ENCODE results near the gene MSMP.
A peak's percentile ranks its signal among the peaks of the same experiment; 100 is the strongest.

Gene MSMP

GRCh38 chr9:35732185-35732799 is 21.8 kb downstream of the MSMP start, which contains the start of the genes CREB3 and TLN1:
CREB3 (plus strand) TSS chr9:35732666; CDS start chr9:35732773, 107 bp downstream.
TLN1 (minus strand) TSS chr9:35732195; CDS start chr9:35725694, 6,501 bp downstream.
- Histone ChIP-seq H3K9me3 (no peaks in the 10 kb centered on the region), H3K36me3 (peaks cover 20% of the 10 kb centered on the region), H3K4me3 (ENCODE audit: low read depth, low read length) (peak within 1 kb of the TSS; percentile 92), H3K4me1 (peaks cover 9% of the 10 kb centered on the region), H3K27me3 (no peaks in the 10 kb centered on the region)
- no peak for TF ChIP-seq CTCF (IDR thresholded peaks at IDR 0.05; ENCODE audit: low read depth, low read length)
- DNase-seq = peak; percentile 98

DNA sequence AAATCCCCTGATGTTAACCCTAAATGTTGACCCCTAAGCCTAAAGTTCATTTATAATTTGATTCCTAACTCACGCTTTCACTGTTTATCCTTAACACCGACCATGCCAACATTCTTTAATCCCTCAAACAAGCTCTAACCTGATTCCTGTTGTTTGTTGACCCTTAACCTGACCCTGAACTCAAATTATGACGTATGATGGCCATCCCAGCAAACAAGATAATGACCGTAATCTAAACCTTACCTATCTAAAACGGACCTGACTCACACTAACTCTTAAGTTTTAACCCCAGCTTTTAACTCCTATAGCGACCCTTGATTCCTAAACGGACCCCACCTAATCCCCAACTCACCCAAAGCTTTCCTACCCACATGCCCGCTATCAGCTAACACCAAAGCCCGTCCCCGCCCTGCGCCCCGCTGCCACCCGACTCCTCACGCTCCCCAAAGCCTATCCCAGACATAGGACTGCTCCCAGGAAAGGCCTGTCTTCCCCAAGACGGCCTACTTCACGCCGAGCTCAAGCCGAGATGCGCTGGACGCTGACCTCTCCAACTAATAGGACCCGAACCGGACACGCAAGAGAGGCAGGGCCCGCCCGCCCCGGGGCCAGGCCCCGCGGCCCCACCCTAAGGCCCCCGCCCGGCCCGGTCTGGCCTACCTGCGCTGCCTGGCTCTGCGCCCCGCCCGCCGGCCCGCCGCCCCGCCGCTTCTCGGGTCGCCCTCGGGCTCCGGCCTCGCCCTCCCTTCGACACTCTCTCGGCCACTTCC is 22.5 kb downstream of the MSMP start:
- H3K27me3 ChIP-seq = no peaks in the 10 kb centered on the region
- H3K4me3 ChIP-seq (ENCODE audit: low read depth, low read length) = peak overlapping the region; percentile 92
- no peak for TF ChIP-seq CTCF (IDR thresholded peaks at IDR 0.05; ENCODE audit: low read depth, low read length)
- peaks cover 13% of the 10 kb centered on the region for H3K36me3 ChIP-seq
- H3K4me1 ChIP-seq = peaks cover 9% of the 10 kb centered on the region
- no peak for DNase-seq
- H3K9me3 ChIP-seq = no peaks in the 10 kb centered on the region

- Histone ChIP-seq H3K36me3 (peaks cover 3% of the 10 kb centered on the region), H3K4me1 (peaks cover 9% of the 10 kb centered on the region), H3K27me3 (no peaks in the 10 kb centered on the region), H3K4me3 (ENCODE audit: low read depth, low read length) (peak overlapping the region; percentile 92; the same call in 1 of the 2 replicates), H3K9me3 (no peaks in the 10 kb centered on the region)
- no peak for DNase-seq
- no peak for TF ChIP-seq CTCF (IDR thresholded peaks at IDR 0.05; ENCODE audit: low read depth, low read length)
Measured at GRCh38 chr9:35730486-35730854, 23.6 kb downstream of the MSMP start.

DNA sequence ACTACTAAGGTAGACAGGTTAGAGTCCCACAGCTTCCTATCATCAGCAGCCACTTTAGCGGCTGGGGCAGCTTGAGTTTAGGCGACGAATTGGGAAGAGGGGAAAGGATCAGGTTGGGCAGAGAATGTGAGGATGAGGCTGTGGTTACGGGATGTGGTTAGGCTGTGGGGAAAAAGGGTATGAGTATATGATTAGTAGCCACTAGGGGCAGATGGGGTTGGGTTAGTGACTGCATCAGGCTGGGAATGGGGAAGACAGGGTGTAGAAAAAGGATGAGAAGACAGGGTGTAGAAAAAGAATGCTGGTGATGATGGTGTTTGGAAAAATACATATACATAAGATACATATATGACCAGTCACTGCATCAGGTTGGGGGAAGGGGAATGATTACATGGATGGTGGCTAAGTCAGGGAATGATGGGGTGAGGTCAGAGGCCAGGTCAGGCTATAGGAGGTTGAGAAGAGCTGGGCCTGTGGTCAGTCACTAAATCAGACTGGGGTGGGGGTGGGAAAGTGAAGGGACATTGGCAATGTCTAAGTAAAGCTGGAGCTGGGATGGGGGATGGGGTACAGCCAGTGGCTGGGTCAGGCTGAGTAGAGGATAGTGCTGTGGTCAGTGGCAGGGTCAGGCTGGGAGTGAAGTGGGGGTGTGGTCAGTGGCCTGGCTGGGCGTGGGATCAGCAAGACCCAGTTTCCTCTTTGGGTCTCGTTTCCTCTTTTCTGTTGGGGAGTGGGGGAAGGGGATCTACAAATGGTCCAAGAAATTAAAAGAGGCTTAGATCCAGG is 24.2 kb downstream of the MSMP start:
- no peak overlapping the region for H3K4me3 ChIP-seq (ENCODE audit: low read depth, low read length)
- TF ChIP-seq CTCF (IDR thresholded peaks at IDR 0.05; ENCODE audit: low read depth, low read length) = peak; percentile 75
- H3K27me3 ChIP-seq = no peaks in the 10 kb centered on the region
- no peaks in the 10 kb centered on the region for H3K9me3 ChIP-seq
- DNase-seq = peak; percentile 44
- peaks cover 7% of the 10 kb centered on the region for H3K36me3 ChIP-seq
- peaks cover 9% of the 10 kb centered on the region for H3K4me1 ChIP-seq

- no peaks in the 10 kb centered on the region for H3K27me3 ChIP-seq
- no peak for TF ChIP-seq CTCF (IDR thresholded peaks at IDR 0.05; ENCODE audit: low read depth, low read length)
- no peaks in the 10 kb centered on the region for H3K9me3 ChIP-seq
- DNase-seq = no peak
- peaks cover 9% of the 10 kb centered on the region for H3K4me1 ChIP-seq
- H3K4me3 ChIP-seq (ENCODE audit: low read depth, low read length) = no peak overlapping the region
- H3K36me3 ChIP-seq = peaks cover 15% of the 10 kb centered on the region
Measured at GRCh38 chr9:35729101-35729500, 25.0 kb downstream of the MSMP start.

All from BE2C (cell line).